ENCODE measurements around the gene ZNF296. TPM values are rescaled to one million over a fixed set of nuclear protein-coding genes. Genes with fewer than 3 reads are reported as not detected.

Gene ZNF296
- total and polyA plus RNA-seq, 2 donors from 2014 or later: 1.2 to 2.1 TPM

DNA sequence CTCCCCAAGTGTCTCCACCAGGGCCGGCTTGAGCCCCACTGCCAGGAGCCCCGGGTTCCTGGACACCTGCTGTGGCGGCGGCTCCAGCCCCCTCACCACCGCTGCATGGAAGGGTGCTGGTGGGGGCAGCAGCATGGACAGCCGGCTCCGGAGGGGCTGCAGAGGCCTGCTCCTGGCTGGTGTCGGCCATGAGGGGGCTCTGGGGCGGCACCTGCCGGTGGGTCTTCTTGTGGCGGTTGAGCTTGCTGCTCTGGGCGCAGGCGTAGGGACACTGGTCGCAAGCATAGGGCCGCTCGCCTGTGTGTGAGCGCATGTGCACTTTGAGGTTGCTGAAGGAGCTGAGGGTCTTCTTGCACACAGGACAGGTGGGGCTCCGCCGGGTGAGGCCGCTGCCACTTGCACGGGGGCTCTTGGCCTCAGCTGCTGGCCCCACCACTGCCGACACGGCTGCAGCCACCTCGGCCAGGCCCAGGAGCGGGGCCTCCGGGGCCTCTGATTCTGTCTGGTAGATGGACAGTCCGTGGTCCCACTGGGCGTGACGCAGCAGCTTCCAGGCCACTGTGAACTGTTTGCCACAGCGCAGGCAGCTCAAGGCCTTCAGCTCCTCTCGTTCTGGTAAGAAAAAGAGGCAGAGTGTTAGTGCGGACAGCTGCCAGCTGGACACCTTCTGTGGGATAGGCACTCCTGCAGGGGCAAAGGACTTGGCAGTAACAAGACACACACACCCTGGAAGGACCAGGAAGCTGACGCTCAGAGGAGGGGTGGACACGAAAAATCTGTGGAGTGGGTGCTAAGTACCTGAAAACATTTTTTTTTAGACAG, 4.1 kb downstream of the ZNF296 start:
- intact Hi-C loops (cut with DNase I): no loop called here
- Histone ChIP-seq H3K4me3 (ENCODE audit: low read length in 3 of 3) (no peak overlapping the region), H3K9ac (ENCODE audit: low read length in 3 of 3) (no peak overlapping the region), H3K27me3 (ENCODE audit: control insufficient read depth, insufficient read depth, low read length) (no peaks in the 10 kb centered on the region), H3K36me3 (ENCODE audit: control insufficient read depth in 2 of 3, insufficient read depth in 3 of 3, low read length in 3 of 3) (peaks cover 0 to 17% (median 16%) of the 10 kb centered on the region in 3 donors), H3K9me3 (ENCODE audit: control insufficient read depth in 2 of 3, insufficient read depth in 1 of 3, low read length in 3 of 3) (no peaks in the 10 kb centered on the region), H3K4me1 (ENCODE audit: control insufficient read depth in 2 of 3, insufficient read depth in 2 of 3, low read depth in 1 of 3, low read length in 3 of 3) (peaks cover 0 to 5% (median 5%) of the 10 kb centered on the region in 3 donors), H3K27ac (ENCODE audit: low read depth in 2 of 2, low read length in 2 of 2) (no peak overlapping the region)
- DNase-seq: no peak
- no peak for FAIRE-seq
- TF ChIP-seq, protein P1, sequence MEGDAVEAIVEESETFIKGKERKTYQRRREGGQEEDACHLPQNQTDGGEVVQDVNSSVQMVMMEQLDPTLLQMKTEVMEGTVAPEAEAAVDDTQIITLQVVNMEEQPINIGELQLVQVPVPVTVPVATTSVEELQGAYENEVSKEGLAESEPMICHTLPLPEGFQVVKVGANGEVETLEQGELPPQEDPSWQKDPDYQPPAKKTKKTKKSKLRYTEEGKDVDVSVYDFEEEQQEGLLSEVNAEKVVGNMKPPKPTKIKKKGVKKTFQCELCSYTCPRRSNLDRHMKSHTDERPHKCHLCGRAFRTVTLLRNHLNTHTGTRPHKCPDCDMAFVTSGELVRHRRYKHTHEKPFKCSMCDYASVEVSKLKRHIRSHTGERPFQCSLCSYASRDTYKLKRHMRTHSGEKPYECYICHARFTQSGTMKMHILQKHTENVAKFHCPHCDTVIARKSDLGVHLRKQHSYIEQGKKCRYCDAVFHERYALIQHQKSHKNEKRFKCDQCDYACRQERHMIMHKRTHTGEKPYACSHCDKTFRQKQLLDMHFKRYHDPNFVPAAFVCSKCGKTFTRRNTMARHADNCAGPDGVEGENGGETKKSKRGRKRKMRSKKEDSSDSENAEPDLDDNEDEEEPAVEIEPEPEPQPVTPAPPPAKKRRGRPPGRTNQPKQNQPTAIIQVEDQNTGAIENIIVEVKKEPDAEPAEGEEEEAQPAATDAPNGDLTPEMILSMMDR (IDR thresholded peaks at IDR 0.05; ENCODE audit: borderline replicate concordance, extremely low read depth, insufficient read depth): no peak

DNA sequence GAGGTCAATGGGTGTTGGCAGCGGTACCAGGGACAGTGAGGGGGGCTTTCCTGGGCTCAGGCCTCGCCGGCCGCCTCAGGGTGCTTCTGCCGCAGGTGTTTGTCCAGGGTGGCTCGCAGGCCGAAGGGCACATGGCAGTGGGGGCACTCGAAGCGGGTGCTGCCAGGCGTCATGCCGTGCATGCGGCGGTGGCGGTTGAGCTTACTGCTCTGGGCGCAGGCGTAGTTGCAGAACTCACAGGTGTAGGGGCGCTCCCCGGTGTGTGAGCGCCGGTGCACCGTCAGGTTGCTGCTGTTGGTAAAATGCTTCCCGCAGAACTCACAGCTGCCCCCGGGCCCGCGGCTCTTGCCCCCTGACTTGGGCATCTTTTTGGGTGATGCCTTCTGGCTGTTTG, 4.7 kb downstream of the ZNF296 start:
- intact Hi-C loops (cut with DNase I): no loop called here
- H3K9ac ChIP-seq (ENCODE audit: low read length in 3 of 3): no peak overlapping the region
- H3K4me1 ChIP-seq (ENCODE audit: control insufficient read depth in 2 of 3, insufficient read depth in 2 of 3, low read depth in 1 of 3, low read length in 3 of 3): peaks cover 0 to under 1% (median 0%) of the 10 kb centered on the region in 3 donors
- H3K4me3 ChIP-seq (ENCODE audit: low read length in 3 of 3): no peak overlapping the region
- DNase-seq (no peak), FAIRE-seq (no peak)
- TF ChIP-seq, protein P1 (IDR thresholded peaks at IDR 0.05; ENCODE audit: borderline replicate concordance, extremely low read depth, insufficient read depth): no peak
- H3K9me3 ChIP-seq (ENCODE audit: control insufficient read depth in 2 of 3, insufficient read depth in 1 of 3, low read length in 3 of 3): no peaks in the 10 kb centered on the region
- peaks cover 0 to 20% (median 16%) of the 10 kb centered on the region in 3 donors for H3K36me3 ChIP-seq (ENCODE audit: control insufficient read depth in 2 of 3, insufficient read depth in 3 of 3, low read length in 3 of 3)
- H3K27me3 ChIP-seq (ENCODE audit: control insufficient read depth, insufficient read depth, low read length): no peaks in the 10 kb centered on the region
- H3K27ac ChIP-seq (ENCODE audit: low read depth in 2 of 2, low read length in 2 of 2): no peak overlapping the region

DNA sequence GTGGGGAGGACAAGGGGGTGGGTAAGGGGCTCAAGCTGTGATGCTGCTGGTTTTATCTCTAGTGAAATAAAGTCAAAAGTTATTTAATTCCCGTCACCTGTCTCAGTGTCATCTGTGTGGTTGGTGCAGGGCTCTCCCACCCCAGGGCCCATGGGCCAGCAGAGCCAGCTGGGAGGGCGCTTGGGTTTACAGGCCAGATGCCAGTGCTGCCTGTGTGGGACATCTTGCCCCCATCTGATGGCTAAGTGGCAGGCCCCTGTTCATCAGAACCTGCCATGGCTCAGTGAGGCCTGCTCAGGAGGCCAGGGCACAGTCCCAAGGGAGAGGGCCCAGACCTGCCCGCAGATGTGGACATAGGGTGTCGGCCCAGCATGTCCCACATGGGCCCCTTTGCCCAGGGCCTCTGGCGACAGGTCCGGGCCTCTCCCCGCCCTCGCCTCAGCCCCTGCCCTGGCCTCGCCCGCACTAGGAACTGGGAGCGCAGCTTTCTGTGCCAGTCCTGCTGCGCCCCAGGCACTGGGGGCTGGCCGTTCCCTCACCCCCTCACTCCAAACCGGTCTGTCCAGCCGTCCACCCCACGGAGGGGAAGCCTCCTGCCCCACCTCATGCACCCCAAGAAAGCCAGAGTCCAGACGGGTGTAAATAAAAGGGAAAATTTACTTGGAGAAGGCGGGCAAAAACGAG, 5.3 kb downstream of the ZNF296 start:
- FAIRE-seq: no peak
- Histone ChIP-seq H3K9me3 (ENCODE audit: control insufficient read depth in 2 of 3, insufficient read depth in 1 of 3, low read length in 3 of 3) (no peaks in the 10 kb centered on the region), H3K36me3 (ENCODE audit: control insufficient read depth in 2 of 3, insufficient read depth in 3 of 3, low read length in 3 of 3) (peaks cover 0 to 20% (median 16%) of the 10 kb centered on the region in 3 donors), H3K27ac (ENCODE audit: low read depth in 2 of 2, low read length in 2 of 2) (no peak overlapping the region), H3K4me1 (ENCODE audit: control insufficient read depth in 2 of 3, insufficient read depth in 2 of 3, low read depth in 1 of 3, low read length in 3 of 3) (no peaks in the 10 kb centered on the region), H3K27me3 (ENCODE audit: control insufficient read depth, insufficient read depth, low read length) (no peaks in the 10 kb centered on the region), H3K4me3 (ENCODE audit: low read length in 3 of 3) (no peak overlapping the region), H3K9ac (ENCODE audit: low read length in 3 of 3) (no peak overlapping the region)
- TF ChIP-seq, protein P1 (IDR thresholded peaks at IDR 0.05; ENCODE audit: borderline replicate concordance, extremely low read depth, insufficient read depth): no peak
- intact Hi-C loops (cut with DNase I): no loop called here
- DNase-seq: no peak

Data from kidney (tissue), 14 donors.